ENCODE measurements around the gene DLX3. TPM values are rescaled to one million over a fixed set of nuclear protein-coding genes. Genes with fewer than 3 reads are reported as not detected.

The DLX3 gene
- total RNA-seq, 2 donors from 2014 or later, result 0.58 to 1.4 TPM

- peaks cover 85% of the 10 kb centered on the region for H3K27me3 ChIP-seq (ENCODE audit: control insufficient read depth, insufficient read depth, low read length, poor library complexity, severe bottlenecking)
- Mint-ChIP-seq H3K36me3 (ENCODE audit: low read depth) (no peaks in the 10 kb centered on the region), H3K27ac (no peak overlapping the region), H3K4me1 (peaks cover 20% of the 10 kb centered on the region), H3K4me3 (no peak overlapping the region), H3K9me3 (no peaks in the 10 kb centered on the region), H3K27me3 (ENCODE audit: insufficient read depth) (peaks cover 95% of the 10 kb centered on the region)
- H3K9me3 ChIP-seq (ENCODE audit: control insufficient read depth, low read length), result no peaks in the 10 kb centered on the region
- WGBS, 2 experiments (ENCODE audit: insufficient coverage in 1 of 2, insufficient read length in 1 of 2), result 75 to 85% methylated on average over 3 to 7 of the region's 7 CpGs
- no peaks in the 10 kb centered on the region for H3K36me3 ChIP-seq (ENCODE audit: control insufficient read depth, insufficient read depth, low read length)
- H3K27ac ChIP-seq (ENCODE audit: low read depth, low read length), result no peak overlapping the region
- peak; percentile 68 for DNase-seq
- no peak for TF ChIP-seq CTCF (conservative IDR thresholded peaks at IDR 0.05)
- no peak overlapping the region for H3K4me3 ChIP-seq (ENCODE audit: low read length)
- no peak overlapping the region for H3K9ac ChIP-seq (ENCODE audit: extremely low read depth, low read length, poor library complexity, severe bottlenecking)
- H3K4me1 ChIP-seq (ENCODE audit: control insufficient read depth, insufficient read depth, low read length), result peaks cover 4% of the 10 kb centered on the region
Observed at GRCh38 chr17:49975531-49975930, 19.5 kb downstream of the DLX3 start.

GRCh38 chr17:49973271-49973615 is 21.8 kb downstream of the DLX3 start:
- H3K27ac ChIP-seq (ENCODE audit: low read depth, low read length), result no peak overlapping the region
- H3K4me3 Mint-ChIP-seq, result peak overlapping the region; percentile 37
- H3K36me3 ChIP-seq (ENCODE audit: control insufficient read depth, insufficient read depth, low read length), result no peaks in the 10 kb centered on the region
- H3K27me3 ChIP-seq (ENCODE audit: control insufficient read depth, insufficient read depth, low read length, poor library complexity, severe bottlenecking), result peaks cover 100% of the 10 kb centered on the region
- peaks cover 4% of the 10 kb centered on the region for H3K4me1 ChIP-seq (ENCODE audit: control insufficient read depth, insufficient read depth, low read length)
- no peaks in the 10 kb centered on the region for H3K9me3 ChIP-seq (ENCODE audit: control insufficient read depth, low read length)
- 14 to 28% methylated on average over 2 of the region's 2 CpGs for whole genome bisulfite sequencing, 2 experiments (ENCODE audit: insufficient coverage in 1 of 2, insufficient read length in 1 of 2)
- H3K9ac ChIP-seq (ENCODE audit: extremely low read depth, low read length, poor library complexity, severe bottlenecking), result no peak overlapping the region
- H3K36me3 Mint-ChIP-seq (ENCODE audit: low read depth), result no peaks in the 10 kb centered on the region
- no peak overlapping the region for H3K27ac Mint-ChIP-seq
- H3K4me1 Mint-ChIP-seq, result peaks cover 22% of the 10 kb centered on the region
- DNase-seq, result no peak
- no peaks in the 10 kb centered on the region for H3K9me3 Mint-ChIP-seq
- H3K4me3 ChIP-seq (ENCODE audit: low read length), result no peak overlapping the region
- TF ChIP-seq CTCF (conservative IDR thresholded peaks at IDR 0.05), result no peak
- peaks cover 98% of the 10 kb centered on the region for H3K27me3 Mint-ChIP-seq (ENCODE audit: insufficient read depth)

- 5% methylated on average over 48 to 57 of the region's 57 CpGs for WGBS, 2 experiments (ENCODE audit: insufficient coverage in 1 of 2, insufficient read length in 1 of 2)
- peak; percentile 38 for TF ChIP-seq CTCF (conservative IDR thresholded peaks at IDR 0.05)
- H3K9ac ChIP-seq (ENCODE audit: extremely low read depth, low read length, poor library complexity, severe bottlenecking), result no peak overlapping the region
- Mint-ChIP-seq H3K27ac (no peak overlapping the region), H3K9me3 (no peaks in the 10 kb centered on the region), H3K4me3 (peak overlapping the region; percentile 37), H3K27me3 (ENCODE audit: insufficient read depth) (peaks cover 98% of the 10 kb centered on the region), H3K4me1 (peaks cover 22% of the 10 kb centered on the region), H3K36me3 (ENCODE audit: low read depth) (no peaks in the 10 kb centered on the region)
- no peak overlapping the region for H3K4me3 ChIP-seq (ENCODE audit: low read length)
- H3K36me3 ChIP-seq (ENCODE audit: control insufficient read depth, insufficient read depth, low read length), result no peaks in the 10 kb centered on the region
- no peaks in the 10 kb centered on the region for H3K9me3 ChIP-seq (ENCODE audit: control insufficient read depth, low read length)
- peak; percentile 89 for DNase-seq
- H3K27ac ChIP-seq (ENCODE audit: low read depth, low read length), result no peak overlapping the region
- H3K27me3 ChIP-seq (ENCODE audit: control insufficient read depth, insufficient read depth, low read length, poor library complexity, severe bottlenecking), result peaks cover 100% of the 10 kb centered on the region
- peaks cover 4% of the 10 kb centered on the region for H3K4me1 ChIP-seq (ENCODE audit: control insufficient read depth, insufficient read depth, low read length)
Observed at GRCh38 chr17:49972486-49973270, 22.3 kb downstream of the DLX3 start.
